Thoracic aorta (tissue), 2 donors: ENCODE measurements around the gene BDKRB1. TPM values are rescaled to one million over a fixed set of nuclear protein-coding genes. Genes with fewer than 3 reads are reported as not detected.

ENCODE experiments used
- ATAC-seq: fragments of 150-250 bp; one replicate; pipeline ENCODE4 v1.8.0; 2017; ENCODE audit warnings: low read depth; ENCODE audit not compliant: insufficient number of reproducible peaks, low FRiP score
- DNase-seq: peaks from one replicate; pipeline ENCODE4 v3.0.0-alpha.2; 2020; ENCODE audit warnings: low spot score
- H3K27ac ChIP-seq, 2 donors: fragments of 200-600 bp; sonication (generic); 1 replicate in 1 of 2; 2 replicates in 1 of 2; pipeline ENCODE4 v1.5.1; 2016; ENCODE audit warnings: mild to moderate bottlenecking in 2 of 2, moderate library complexity in 2 of 2
- H3K27me3 ChIP-seq: fragments of 200-600 bp; sonication (generic); replicated peaks from 2 replicates; pipeline ENCODE4 v1.6.0; 2016; ENCODE audit warnings: mild to moderate bottlenecking; ENCODE audit not compliant: insufficient read depth
- H3K36me3 ChIP-seq: fragments of 200-600 bp; sonication (generic); one replicate; pipeline ENCODE4 v1.5.1; 2016
- H3K4me1 ChIP-seq, 2 donors: fragments of 200-600 bp; sonication (generic); 1 replicate in 1 of 2; 2 replicates in 1 of 2; pipeline versions ENCODE4 v1.5.1 to v1.6.0; 2016; ENCODE audit warnings: low read depth in 2 of 2, mild to moderate bottlenecking in 1 of 2; ENCODE audit not compliant: control insufficient read depth in 1 of 2
- H3K4me3 ChIP-seq: fragments of 200-600 bp; sonication (generic); 2 replicates; pipeline ENCODE4 v1.5.1; 2016; ENCODE audit warnings: mild to moderate bottlenecking
- H3K9me3 ChIP-seq: fragments of 200-600 bp; sonication (generic); 2 replicates; pipeline ENCODE4 v1.5.1; 2016
- total RNA-seq, 2 donors: library from RNA; depleted of rRNA; stranded (reverse); fragments of >200 nt; gene quantifications; one replicate each; pipeline versions ENCODE4 v1.1.0 to v1.2.3, GENCODE V29; 2016
- TF ChIP-seq, protein P1 (sequence below): fragments of 200-600 bp; sonication (generic); IDR thresholded peaks from one replicate; pipeline ENCODE4 v1.5.1; 2019; ENCODE audit warnings: antibody characterized with exemption

Gene BDKRB1
- total RNA-seq, 2 donors from 2014 or later = 1.8 TPM; not detected in 1

DNA sequence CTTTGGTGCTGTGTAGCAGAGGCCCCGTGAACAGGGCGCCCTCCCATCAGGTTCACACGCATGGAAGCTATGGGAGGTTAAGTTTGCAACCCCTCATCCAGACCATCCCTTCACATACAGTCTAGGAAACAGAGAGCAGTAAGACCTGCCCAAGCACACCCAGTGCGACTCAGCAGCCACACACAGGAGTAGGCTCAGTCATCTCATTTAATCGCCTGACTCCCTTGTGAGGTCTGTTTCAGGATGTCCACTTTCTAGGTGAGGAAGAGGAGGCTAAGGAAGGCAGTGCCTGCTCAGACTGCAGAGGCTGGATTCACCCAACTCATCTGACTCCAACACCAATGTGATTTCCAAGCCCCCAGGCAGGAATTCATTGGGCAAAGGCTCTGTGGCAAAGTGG is 11.9 kb downstream of the BDKRB1 start:
- DNase-seq (no peak), ATAC-seq (no peak)
- no peaks in the 10 kb centered on the region for H3K36me3 ChIP-seq
- no peaks in the 10 kb centered on the region for H3K4me1 ChIP-seq
- TF ChIP-seq, protein P1, sequence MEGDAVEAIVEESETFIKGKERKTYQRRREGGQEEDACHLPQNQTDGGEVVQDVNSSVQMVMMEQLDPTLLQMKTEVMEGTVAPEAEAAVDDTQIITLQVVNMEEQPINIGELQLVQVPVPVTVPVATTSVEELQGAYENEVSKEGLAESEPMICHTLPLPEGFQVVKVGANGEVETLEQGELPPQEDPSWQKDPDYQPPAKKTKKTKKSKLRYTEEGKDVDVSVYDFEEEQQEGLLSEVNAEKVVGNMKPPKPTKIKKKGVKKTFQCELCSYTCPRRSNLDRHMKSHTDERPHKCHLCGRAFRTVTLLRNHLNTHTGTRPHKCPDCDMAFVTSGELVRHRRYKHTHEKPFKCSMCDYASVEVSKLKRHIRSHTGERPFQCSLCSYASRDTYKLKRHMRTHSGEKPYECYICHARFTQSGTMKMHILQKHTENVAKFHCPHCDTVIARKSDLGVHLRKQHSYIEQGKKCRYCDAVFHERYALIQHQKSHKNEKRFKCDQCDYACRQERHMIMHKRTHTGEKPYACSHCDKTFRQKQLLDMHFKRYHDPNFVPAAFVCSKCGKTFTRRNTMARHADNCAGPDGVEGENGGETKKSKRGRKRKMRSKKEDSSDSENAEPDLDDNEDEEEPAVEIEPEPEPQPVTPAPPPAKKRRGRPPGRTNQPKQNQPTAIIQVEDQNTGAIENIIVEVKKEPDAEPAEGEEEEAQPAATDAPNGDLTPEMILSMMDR = no peak
- H3K4me3 ChIP-seq = no peak overlapping the region
- no peak overlapping the region for H3K27ac ChIP-seq
- no peaks in the 10 kb centered on the region for H3K9me3 ChIP-seq
- no peaks in the 10 kb centered on the region for H3K27me3 ChIP-seq

DNA sequence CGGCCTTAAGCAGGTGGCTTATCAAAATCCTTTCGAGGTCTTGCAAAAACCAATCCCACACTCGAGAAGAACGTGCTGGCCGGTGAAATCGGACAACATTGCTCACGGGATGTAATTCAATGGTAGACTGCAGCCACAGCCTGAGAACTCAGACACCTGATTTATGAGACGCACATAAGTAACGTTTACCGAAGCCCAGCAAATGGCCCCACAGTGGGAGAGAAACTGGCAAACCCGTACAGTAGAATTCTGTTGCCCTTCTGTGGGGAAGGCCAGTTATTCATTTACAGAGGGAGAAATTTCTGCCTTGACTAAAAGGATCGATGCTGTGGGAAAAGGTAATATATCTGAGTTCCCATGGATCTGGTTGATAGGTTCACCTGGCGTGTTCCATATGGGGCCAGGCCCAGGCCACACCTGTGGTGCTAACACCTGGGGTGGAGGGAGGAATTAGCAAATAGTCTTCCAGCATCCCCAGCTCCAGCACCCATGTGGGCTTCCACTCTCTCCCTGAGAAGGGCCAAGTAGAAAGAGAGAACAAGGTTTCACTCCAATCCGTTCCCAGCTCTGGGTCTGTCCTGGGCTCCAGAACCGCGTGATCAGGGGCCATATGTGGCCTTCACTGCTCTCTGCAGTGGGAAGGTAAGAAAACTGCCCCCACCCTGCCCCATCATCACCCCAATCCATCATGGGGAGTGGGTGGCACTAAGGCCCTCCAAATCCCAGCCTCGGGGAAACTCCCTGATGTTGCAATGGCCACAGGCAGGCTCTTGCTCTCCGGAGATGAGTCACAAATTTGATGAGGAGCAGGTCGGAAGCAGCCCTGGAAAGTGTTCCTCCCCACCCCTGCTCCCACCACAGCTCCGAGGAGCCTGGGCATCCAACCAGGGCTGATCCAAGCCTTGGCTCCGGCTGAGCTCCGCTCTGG is 12.7 kb downstream of the BDKRB1 start:
- TF ChIP-seq, protein P1 = no peak
- Histone ChIP-seq H3K4me3 (no peak overlapping the region), H3K4me1 (no peaks in the 10 kb centered on the region), H3K36me3 (no peaks in the 10 kb centered on the region), H3K9me3 (no peaks in the 10 kb centered on the region), H3K27me3 (no peaks in the 10 kb centered on the region), H3K27ac (no peak overlapping the region)
- ATAC-seq (no peak), DNase-seq (no peak)

DNA sequence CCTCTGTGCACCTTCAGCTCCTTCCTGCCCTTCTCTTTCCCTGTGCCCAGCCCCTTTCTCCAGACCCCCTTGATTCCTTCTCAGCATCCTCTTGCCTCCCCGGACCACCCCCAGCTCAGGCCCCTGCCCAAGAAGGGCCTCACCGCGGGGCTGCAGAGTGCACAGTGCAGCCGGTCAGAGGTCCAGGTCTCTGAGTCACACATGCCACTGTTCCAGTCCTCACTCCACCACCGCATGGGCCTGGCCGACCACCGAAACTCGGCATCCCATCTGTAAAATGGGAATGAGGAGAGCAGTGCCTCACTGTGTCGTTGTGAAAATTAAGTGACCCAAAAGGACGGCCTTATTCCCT is 13.3 kb downstream of the BDKRB1 start:
- Histone ChIP-seq H3K9me3 (no peaks in the 10 kb centered on the region), H3K27ac (no peak overlapping the region)
- DNase-seq = no peak

DNA sequence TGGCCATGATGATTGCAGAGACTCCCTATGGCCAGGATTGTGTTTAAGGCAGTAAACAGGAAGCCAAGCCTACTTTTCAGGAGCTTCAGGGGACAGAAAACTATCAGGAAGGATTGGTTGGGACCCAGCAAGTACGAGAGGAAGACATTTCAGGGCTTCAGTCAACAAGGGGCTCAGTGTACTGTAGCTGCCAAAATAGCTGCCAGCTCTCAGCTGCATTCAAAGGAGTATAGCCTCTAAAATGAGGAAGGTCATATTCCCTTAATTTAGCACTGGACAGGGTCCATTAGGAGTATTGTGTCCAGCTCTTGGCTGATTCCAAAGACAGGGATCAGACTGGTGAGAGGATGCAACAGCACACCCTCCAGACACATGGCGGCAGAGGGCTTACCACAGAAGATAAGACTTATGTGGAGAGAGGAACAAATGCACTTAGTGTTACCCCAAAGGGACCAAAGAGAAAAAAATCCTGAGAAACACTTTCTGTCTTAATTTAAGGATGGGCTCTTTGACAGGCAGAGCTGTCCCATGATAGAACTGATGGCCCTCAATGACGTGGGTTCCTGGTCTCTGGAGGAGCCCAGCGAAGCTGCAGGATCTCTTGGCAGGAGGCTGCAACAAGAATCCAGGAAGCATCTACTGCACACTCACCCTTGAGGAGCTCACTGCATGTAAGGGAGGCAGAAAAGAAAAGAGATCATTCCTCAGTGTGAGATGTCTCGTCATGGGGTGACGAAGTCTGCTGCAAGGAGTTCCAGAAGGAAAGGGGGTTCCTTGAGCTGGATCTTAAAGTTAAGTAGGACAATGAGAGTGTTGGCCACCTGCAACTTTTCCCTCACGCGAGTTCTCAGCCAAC is 14.8 kb downstream of the BDKRB1 start:
- no peaks in the 10 kb centered on the region for H3K27me3 ChIP-seq
- H3K9me3 ChIP-seq = no peaks in the 10 kb centered on the region
- H3K4me3 ChIP-seq = no peak overlapping the region
- no peak overlapping the region for H3K27ac ChIP-seq
- H3K4me1 ChIP-seq = no peaks in the 10 kb centered on the region
- DNase-seq = no peak
- TF ChIP-seq, protein P1 = no peak
- no peak for ATAC-seq
- no peaks in the 10 kb centered on the region for H3K36me3 ChIP-seq

More for the DNA sequence above, 13.3 kb downstream of the BDKRB1 start:
- H3K4me1 ChIP-seq = no peaks in the 10 kb centered on the region
- no peak for ATAC-seq
- no peaks in the 10 kb centered on the region for H3K36me3 ChIP-seq
- TF ChIP-seq, protein P1 = no peak
- no peak overlapping the region for H3K4me3 ChIP-seq
- no peaks in the 10 kb centered on the region for H3K27me3 ChIP-seq

DNA sequence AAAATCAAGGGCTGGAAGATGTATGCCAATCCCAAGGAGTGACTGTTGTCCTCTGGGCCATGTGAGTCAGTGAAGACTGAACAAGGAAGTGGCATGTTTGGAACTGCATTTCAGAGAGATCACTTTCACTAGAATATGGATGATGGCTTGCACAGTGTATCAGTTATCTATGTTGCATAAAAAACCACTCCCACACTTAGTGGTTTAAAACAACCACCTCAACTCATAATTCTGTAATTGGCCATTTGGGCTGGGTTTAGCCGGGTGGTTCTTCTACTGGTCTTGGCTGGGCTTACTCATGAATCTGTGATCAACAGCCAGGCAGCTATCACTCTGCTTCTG is 15.4 kb downstream of the BDKRB1 start:
- DNase-seq = no peak
- no peaks in the 10 kb centered on the region for H3K9me3 ChIP-seq
- TF ChIP-seq, protein P1 = no peak
- no peaks in the 10 kb centered on the region for H3K4me1 ChIP-seq
- ATAC-seq = no peak
- H3K27ac ChIP-seq = no peak overlapping the region
- no peaks in the 10 kb centered on the region for H3K27me3 ChIP-seq
- no peaks in the 10 kb centered on the region for H3K36me3 ChIP-seq
- H3K4me3 ChIP-seq = no peak overlapping the region
